D341Med (cell line): ENCODE measurements around the gene STK31.
"Not testable (repeated sequence)": the region's sequence is repeated elsewhere in the genome, so short reads cannot be mapped to it uniquely, and the experiment has no call there.

ENCODE experiments used
- DNase-seq: peaks from one replicate; pipeline ENCODE4 v3.0.0; 2012; ENCODE audit warnings: low spot score

The STK31 gene

DNA sequence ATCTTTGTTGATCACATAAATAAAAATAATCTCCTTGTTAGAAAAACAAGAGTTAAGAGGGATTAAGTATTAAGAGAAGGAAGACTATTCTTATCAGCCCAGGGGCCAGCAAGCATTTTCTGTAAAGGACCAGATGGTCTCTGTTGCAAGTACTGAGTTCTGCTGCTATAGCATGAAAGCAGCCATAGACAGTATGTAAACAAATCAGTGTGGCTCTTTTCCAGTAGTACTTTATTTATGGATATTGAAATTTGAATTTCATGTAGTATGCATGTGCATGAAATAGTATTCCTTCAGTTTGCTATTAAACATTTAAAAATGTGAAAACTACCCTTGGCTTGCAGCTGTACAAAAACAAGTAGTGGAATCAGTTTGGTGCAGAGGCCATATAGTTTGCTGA lies 81.7 kb downstream of the STK31 start:
- peak; percentile 23 for DNase-seq

DNA sequence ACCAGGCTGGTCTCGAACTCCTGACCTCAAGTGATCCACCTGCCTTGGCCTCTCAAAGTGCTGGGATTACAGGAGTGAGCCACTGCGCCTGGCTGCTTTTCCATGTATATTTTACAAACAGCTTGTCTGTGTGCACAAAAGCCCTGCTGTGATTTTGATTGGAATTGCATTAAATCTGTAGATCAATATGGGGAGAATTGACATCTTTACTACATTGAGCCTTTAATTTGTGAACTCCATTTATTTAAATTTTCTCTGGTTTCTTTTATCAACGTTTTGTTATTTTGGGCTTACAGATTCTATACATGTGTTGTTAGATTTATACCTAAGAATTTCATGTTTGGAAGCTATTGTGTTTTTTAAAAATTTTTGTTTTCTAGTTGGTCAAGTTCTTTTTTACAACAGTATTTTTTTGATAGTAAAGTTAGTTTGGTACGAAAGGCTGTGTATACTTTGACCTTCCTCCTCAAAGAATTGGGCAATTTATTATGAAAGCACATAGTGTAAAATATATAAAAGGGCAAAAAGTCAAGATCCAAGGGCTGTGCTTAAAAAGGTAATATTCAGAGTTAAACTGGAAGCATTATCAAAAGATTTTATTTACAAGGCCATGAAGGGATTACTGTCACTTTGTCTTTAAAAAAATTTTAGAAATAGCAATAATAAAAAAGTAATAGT lies 92.8 kb downstream of the STK31 start:
- DNase-seq = no peak

DNA sequence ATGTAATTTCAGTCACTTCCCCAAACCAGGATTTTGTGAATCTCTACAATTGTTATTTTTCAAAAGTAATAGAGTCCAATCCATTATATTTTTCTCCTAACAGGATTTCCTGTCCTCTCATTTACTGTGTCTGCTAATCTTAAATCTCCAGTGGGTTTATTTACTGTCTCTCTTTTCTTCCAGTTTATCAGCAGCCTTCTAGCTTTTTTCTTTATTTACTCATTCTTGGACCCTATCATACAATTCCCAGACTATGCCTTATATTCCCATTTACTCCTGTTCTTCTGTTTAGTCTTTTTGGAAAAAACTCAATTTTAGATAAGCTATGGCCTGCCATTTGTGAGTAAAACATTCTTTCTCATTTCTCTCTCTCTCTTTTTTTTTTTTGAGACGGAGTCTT lies 94.7 kb downstream of the STK31 start:
- no peak for DNase-seq

DNA sequence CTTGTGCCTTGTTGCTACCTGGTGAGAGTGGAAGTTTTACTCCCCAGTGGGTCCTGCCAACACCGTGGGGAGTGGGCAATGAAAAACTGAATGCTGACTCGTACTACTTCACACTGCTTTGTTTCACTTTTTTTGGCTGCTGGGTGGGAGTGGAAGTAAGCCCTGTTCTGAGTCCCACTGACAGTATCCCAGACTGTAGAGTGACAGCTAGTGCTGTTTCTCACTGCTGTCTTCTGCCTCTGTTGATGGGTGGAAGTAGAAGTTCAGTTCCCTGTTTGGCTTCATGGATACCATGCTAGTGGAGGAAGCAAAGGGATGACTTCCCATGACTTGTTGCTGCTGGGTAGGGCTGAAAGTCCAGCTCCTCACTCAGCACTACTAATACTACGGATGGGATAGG lies 98.4 kb downstream of the STK31 start:
- no peak for DNase-seq

DNA sequence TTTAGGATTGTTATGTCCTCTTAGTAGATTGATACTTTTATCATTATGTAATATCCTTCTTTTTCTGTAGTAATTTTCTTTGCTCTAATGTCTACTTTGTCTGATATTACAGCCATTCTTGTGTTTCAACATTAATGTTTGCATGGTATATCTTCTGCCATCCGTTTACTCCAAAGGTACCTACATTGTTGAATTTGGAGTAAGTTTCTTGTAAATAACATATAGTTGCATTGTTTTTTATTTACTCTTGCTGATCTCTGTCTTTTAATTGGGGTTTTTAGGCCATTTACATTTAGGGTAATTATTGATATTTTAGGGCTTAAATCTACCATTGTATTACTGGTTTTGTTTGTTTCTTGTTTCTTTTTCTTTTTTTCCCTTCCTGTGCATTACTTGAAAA lies 100.1 kb downstream of the STK31 start:
- no peak for DNase-seq

DNA sequence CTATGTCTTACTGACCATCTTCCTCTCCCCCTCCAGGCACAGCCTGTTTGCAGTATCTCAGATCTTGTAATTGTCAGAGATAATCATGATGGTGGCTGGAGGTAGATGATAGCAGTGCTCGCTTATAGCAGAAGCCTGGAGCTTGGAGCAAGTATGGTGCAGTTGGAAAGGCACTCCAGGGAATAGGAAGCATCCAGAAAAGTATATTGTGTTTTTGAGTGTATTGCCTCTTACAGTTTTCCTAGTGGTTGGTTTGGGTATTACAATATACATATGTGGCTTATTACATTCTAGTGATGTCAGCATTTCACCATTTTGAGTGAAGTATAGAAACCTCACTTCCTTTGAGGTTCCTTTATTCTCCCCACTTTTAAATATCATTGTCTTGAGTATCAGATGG lies 101.5 kb downstream of the STK31 start:
- DNase-seq = no peak

DNA sequence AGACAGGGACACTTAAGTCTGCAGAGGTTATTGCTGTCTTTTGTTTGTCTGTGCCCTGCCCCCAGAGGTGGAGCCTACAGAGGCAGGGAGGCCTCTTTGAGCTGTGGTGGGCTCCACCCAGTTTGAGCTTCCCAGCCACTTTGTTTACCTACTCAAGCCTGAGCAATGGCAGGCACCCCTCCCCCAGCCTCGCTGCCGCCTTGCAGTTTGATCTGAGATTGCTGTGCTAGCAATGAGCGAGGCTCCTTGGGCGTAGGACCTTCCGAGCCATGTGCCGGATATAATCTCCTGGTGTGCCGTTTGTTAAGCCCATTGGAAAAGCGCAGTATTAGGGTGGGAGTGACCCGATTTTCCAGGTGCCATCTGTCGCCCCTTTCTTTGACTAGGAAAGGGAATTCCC lies 118.1 kb downstream of the STK31 start:
- not testable (repeated sequence) for DNase-seq

DNA sequence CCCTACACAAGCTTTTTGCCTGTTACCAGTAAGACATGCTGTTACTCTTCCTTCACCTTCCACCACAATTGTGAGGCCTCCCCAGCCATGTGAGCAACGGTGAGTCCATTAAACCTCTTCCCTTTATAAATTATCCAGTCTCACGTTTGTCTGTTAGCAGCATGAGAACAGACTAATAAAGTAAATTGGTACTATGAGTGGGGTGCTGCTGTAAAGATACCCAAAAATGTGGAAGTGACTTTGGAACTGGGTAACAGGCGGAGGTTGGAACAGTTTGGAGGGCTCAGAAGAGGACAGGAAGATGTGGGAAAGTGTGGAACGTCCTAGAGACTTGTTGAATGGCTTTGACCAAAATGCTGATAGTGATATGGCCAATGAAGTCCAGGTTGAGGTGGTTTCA lies 122.7 kb downstream of the STK31 start:
- not testable (repeated sequence) for DNase-seq

DNA sequence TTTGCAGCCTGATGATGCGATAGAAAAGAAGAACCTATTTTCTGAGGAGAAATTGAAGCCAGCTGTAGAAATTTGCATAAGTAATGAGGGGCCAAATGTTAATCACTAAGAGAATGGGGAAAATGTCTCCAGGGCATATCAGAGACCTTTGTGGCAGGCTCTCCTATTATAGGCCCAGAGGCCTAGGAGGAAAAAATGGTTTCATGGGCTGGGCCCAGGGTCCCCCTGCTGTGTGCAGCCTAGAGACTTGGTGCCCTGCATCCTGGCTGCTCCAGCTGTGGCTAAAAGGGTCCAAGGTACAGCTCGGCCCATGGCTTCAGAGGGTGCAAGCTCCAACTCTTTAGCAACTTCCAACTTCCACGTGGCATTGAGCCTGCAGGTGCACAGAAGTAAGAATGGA lies 123.4 kb downstream of the STK31 start:
- no peak for DNase-seq

DNA sequence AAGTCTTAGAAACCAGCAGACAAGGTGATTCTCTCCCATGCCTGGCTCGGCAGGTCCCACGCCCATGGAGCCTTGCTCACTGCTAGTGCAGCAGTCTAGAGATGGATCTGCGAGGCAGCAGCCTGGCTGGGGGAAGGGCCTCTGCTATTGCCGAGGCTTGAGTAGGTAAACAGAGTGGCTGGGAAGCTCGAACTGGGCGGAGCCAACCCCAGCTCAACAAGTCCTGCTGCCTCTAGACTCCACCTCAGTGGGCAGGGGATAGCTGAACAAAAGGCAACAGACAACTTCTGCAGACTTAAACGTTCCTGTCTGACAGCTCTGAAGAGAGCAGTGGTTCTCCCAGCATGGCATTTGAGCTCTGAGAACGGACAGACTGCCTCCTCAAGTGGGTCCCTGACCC lies 134.8 kb downstream of the STK31 start:
- not testable (repeated sequence) for DNase-seq

DNA sequence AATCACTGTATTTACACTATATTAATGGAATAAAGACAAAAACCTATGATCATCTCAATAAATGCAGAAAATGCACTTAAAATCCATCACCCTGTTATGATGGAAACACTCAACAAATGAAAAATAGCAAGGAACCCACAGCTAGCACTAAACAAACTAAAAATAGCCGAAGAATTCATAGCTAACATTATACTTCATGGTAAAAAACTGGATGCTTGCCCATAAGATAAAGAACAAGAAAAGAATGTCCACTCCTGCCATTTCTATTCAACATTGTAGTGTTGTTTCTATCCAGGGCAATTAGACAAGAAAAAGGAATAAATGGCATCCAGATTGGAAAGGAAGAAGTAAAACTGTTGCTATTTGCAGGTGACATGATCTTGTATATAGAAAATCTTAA lies 142.1 kb downstream of the STK31 start:
- DNase-seq = no peak

DNA sequence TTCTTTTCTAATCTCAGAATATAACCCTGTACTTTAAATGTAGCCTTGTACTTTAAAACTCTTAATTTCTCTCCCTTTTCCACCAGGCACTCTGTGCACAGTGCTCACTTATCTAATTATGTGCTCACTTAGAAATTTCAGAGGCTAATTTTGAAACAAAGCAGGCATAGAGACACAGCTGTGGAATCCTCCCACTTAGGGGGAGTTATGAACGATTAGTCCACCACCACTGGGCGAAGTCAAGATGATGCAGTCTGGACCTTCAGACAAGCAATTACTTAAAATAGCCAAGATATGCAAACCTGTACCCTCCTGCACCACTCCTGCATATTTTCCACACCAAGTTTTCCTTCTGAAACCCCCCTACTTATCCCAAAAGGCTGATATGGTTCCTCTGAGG lies 143.0 kb downstream of the STK31 start:
- no peak for DNase-seq

DNA sequence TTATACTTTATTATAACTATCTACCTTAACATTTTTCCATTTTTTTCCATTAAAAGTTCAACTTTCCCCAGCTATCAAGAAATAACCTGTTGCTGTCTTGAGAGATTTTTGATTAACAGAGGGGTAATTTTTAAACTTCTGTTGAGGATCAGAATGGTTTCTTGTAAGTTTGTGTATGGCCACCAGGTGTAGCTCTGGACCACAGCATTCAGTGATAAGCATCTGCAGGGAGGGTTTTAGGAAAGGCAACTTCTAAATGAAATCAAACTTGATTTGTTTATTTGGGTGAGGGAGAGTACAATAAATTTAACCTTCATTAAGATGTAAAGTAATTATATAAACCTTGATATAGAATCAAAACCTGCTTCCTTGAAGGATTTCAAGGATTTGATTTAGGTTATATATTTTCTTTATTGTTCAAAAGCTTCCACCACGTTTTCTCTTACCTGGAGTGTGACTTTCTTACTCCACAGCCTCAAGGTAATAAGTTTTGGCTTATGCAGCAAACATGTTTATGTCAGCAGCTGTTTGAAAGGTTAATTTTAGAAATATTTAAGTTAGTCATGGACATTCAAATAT lies 153.3 kb downstream of the STK31 start:
- DNase-seq = peak; percentile 30

DNA sequence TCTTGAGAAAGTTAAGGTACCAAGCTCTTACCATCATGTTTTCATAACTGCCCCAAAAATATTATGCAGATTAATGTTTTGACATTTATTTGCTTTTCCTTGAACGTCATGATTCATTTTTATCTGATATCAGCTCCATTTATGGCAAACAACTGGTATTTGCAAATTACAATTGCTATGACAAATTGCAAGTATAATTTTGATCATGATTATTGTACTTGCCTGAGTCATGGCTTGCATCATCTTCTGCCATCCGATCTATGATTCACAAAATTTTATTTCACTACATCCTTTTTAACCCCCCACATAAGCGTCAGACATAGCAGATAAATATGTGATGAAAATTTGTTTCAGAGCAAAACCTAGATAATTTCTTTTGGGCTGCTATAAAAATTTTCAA lies 155.0 kb downstream of the STK31 start:
- DNase-seq = no peak

DNA sequence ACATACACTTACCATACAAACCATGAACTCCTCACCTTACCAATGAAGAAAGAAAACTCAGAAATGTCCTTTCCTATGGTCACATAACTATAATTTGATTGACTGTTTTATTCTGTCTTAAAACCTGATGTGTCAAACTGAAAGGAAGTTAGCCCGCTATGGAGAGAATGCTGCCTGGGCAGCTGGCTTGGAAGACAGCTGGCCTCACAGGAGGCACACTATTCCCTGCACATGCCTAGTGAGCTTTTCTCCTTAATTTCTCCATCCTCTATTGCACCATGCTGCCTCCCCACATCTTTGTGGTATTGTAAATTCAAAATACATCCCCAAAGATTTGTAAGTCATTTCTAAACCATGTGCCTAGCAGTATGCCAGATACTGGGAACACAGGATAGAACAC lies 163.3 kb downstream of the STK31 start:
- no peak for DNase-seq

DNA sequence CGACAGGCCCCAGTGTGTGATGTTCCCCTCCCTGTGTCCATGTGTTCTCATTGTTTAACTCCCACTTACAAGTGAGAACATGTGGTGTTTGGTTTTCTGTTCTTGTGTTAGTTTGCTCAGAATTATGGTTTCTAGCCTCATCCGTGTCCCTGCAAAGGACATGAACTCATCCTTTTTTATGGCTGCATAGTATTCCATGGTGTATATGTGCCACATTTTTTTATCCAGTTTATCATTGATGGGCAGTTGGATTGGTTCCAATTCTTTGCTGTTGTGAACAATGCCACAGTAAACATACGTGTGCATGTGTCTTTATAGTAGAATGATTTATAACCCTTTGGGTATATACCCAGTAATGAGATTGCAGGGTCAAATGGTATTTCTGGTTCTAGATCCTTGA lies 166.5 kb downstream of the STK31 start:
- not testable (repeated sequence) for DNase-seq
